NCI-H1417 treated with DMSO at 0.1 percent for 48 hours (cell line): ENCODE results near the gene PPP1R1C.
"Not testable (repeated sequence)": the region's sequence is repeated elsewhere in the genome, so short reads cannot be mapped to it uniquely, and the experiment has no call there.

Experiments
- DNase-seq: peaks from one replicate; lab custom pipeline; 2025; lab: John Stamatoyannopoulos, UW

PPP1R1C gene, protein sequence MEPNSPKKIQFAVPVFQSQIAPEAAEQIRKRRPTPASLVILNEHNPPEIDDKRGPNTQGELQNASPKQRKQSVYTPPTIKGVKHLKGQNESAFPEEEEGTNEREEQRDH

DNA sequence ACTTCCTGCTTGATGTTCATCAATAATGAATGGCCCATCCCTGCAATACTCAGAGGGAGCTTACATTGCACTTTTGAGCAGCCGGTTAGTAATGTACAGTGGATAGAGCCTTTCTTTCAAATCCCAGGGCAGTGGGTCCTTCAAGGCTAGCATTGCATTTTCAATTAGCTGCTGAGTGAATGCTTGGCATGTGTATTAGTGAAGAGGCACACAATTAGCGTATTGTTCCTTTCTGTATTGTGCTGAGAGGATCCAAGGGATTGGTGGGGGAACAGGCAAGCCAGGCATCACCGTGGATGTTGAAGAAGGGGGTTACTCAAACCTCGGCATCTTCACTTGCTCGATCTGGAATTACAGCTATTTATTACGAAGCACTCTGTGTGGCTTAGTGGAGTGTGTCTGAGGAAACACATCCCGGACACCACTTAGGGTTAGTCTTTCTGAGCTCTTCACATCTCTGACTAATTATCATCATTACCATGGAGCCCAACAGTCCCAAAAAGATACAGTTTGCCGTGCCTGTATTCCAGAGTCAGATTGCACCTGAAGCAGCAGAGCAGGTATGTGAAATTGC lies at the start of gene PPP1R1C:
TSS of gene PPP1R1C (plus strand) at position 222 of the 574 bp plus-strand sequence. CDS start at position 480, 258 bp downstream.
- DNase-seq: no peak

DNA sequence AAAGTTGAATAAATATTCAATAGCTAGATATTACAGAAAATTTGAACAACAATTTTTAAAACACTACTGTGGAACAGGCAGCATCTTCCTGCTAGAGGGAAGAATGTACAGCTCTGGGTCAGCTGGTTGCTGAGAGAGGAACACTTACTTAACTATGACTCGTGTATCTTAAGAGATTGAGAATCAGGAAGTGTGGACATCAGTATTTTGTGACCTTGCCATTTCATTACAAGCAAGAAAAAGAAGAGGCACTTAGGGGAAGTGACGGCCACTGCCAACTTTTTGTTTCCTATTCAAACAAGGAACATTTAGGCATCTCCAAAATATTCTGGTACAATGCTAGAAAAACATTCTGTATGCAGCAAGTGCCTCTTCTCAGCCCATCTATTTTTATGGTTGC lies 48.2 kb upstream of the PPP1R1C start:
- no peak for DNase-seq

DNA sequence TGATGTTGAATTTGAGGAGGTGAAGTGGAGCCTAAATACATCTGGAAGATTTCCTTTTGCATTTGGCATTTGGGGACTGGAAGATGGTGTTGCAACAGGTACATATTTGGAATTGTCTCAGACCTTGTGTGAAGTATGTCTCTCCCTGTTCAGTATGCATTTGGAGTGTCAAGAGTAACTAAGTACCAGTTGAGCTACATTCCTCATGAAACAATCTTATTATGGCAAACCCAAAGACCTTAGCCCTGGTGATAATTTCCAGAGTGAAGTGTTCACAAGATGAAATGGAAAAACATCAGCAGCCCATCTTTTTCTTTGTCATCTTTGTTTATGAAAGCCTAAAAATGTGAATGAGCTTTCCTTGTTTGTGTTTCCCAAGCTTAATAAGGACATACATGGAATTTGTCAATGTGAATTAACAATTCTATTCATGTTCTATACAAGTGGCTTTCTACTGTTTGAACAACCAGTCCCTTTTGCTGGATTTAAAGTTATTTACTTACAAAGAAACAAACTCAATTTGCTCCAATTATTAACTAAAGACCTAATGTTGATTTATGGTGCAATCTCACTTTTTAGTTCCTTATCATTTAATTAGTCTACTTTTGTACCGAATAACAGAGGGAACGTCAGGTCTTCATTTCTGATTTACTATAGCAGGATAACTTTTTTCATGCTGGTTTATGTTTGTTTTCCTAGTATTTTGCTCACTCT lies 42.1 kb upstream of the PPP1R1C start:
- no peak for DNase-seq

DNA sequence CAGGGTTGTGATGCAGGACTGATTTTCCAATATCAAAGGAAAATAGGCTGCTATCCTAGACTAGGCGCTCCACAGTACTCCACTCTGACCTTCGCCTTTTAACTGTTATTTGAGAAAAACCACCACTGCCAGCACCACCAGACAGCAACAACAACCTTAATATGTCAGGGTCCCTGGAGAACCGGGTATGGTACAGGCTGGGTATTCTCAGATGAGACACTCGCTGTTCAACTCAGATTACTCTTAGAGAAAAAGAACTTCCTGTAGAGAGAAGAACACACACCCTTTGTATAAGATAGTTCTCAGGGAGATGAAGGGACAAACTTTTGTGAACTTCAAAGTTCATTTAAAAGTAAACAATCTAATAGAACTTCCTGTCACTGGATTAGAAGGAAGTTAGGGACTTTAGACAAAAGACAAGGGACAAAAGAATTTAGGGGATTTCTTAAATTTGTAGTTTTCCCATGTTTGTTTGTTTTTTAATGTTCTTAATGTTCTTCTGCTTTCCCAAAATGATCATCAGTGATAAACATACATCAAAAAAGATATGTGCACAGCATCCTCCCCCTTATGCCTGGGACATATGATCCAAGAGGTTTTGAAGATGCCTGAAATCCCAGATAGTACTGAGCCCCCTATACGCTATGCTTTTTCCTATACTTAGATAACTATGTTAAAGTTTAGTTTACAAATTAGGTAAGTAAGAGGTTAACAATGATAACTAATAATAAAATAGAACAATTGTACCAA lies 41.3 kb upstream of the PPP1R1C start:
- no peak for DNase-seq

DNA sequence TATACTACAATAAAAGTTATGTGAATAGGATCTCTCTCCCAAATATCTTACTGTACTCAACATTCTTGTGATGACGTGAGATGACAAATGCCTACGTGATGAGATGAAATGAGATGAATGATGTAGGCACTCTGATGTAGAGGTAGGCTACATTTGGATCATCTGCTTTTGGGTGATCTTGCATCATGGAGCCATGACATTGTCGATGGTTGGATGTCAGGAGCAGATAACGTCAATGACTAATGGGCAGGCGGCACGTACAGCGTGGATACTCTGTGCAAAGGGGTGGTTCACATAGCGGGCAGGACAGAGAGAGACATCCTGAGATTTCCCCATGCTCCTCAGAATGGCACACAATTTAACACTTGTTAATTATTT lies 40.8 kb upstream of the PPP1R1C start:
- no peak for DNase-seq

DNA sequence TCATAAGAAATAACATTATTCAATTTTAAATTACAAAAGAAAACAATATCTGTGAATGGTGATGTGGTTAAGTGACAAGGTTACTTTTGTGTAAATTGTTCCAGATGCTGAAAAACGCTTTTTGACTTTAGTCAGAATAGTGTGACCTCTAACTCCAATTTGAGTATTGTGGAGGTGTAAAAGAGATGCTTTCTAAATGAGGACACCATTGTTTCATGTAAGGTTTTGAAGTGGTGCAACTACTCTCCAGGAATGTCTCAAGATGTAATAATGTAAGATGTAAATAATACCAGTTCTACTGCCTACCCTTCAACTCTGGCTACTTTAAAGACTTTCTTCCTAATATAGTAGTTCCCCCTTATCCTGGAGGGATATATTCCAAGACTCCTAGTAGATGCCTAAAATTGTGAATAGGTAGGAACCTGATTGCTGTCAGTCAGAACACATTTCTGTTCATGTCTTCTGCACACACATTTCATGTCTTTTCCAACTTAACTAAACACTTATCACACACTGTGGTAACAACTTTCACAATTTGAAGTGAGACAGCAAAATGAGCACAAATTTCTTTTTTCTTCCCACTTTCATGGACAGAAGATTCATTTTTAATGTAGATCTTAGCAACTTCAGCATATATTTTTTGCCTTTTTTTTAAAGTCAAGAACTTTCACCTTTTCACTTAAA lies 39.1 kb upstream of the PPP1R1C start:
- DNase-seq: no peak

DNA sequence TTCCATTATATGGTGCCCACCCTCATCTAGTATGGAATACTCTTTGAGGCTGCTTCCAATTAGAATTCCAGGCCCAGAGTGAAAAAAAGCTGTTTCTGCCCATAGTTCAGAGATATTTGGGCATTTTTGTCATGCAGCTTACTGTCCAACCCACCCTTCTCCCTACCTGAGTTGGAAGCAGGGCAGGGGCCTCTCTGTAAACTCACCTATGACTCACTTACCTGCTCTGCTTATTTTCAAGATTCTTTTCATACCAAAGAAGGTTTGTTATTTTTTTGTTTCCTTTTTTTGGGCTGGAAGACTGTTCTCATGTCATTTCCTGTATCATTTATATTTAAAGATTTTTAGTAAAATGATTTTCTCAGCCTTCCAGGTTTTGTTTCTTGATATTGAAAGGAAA lies 38.4 kb upstream of the PPP1R1C start:
- no peak for DNase-seq

DNA sequence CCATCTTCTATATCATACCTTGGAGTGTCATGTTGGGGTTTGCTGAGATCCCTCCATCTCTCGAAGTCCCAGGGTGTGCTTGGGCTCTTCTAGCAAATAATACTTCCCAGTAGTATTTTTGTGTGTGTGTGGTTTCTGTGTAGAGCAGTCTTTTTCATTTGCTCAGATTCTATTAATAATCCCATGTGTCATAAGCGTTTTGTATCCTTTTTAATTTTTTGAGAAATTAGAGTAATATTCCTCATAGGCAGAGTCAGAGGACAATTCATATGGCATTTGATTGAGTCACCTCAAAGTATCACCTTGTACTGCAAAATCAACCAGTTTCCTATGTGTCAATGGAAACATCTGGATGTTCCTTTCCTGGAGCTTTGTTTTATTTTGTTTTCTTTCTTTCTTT lies 37.4 kb upstream of the PPP1R1C start:
- no peak for DNase-seq

DNA sequence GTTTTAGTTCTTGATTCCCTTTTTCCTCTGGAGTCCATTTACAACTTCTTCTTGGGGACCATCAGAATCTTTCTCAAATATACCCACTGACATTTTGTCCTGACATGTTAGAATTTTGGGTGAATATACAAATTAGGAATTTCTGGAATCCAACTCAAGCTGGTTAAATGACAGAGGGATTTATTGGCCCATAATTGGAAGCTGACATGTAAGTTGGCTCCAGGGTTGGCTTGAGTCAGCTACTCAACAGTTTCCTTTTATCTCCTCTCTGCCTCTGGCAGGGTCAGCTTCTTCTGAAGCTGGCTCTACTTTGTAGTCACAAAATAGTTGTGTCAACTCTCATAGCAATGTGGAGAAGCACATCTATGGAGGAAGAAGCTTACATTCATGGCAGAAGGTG lies 36.6 kb upstream of the PPP1R1C start:
- DNase-seq: no peak

DNA sequence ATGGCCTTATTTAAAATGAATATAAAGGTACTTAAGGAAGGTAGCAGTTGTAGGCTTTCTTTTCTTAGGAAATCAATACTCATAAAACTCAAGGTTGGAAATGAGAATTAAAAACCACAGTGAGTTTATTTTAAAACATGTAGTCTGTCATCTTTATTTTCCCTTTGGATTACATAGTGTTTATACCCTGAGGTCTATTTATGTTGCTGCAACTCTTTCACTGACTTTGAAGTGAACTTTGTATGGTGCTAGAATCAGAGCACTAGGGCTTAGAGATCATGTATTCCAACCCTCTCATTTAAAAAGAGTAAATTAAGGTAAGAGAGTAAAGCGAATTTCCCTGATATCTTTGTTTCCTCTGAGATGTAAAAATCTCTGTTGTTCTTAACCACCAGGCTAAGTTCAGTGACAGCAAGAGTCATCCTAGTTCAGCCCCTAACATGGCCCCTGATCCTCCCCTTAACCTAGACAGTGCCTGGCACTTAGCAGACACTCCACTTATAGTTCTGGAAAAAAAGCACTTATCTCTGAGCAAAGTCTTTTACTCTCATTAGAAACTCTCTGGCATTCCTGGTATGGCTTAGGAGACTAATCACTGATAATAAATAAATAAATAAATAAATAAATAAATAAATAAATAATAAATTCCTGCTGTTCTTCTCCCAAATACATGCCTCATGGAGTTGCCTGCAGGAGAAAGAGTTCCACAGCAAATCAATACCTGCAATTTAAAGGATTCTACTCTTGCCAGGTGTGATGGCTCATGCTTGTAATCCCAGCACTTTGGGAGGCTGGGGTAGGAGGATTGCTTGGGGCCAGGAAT lies 33.0 kb upstream of the PPP1R1C start:
- DNase-seq: no peak

DNA sequence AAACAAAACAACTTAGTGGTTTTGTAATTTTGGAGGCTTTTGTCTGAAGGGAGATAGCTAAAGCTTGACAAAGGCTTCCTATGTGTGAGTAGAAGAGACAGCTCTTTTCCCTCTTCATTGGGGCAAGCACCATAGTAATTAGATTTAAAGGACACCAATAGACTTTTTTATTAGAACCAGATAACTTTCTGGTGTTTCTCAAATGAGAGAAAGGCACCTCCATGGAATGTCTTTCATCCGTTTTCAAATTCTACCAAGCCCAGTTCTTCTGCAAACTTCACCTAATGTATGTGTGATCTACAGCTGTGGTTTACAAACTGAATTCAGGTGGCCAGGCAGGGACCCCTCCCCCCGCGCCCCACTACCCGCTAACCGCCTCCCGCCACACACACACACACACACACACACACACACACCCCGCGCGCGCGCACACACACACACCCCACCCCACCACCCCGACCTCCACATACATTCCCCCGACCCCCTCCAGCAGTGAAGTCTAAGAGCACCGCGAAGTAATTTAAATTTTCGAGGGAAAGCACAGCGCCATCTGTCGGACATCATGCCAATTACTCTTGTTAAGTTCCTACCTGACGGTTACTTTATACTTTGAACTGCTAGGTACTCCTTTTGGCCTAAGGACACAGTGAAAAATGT lies 31.6 kb upstream of the PPP1R1C start:
- no peak for DNase-seq

DNA sequence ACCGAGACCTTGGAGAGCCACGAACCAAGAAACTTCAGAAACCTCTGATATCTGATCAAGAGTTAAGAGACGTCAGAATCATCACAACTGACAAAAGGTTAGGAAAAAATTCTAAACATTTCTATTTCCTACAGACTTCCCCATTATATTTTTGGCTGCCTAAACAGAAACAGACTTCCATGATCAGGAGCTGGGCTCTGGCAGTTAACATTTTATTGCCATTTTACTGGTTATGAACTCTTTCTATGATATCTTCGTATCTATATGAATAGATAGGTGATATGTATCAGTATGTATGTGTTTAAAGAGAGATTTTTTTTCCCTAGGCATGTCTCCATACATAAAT lies 31.1 kb upstream of the PPP1R1C start:
- no peak for DNase-seq

DNA sequence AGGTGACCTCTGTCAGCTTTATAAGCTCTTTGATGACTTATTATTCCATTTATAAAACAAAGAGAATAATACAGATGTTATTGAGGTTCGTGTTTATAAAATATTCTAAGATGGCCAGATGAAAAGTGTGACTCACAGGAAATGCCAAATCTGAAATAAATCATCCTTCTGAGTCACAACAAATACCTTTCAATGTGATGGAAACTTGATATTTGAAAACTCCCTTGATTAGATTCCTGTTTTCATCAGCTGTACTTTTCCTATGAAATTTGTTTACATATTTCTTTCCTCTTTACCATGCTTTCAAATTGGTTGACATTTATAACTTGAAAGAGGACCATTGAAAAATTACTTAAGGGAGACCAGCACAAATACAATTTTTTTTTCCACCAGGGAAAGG lies 30.6 kb upstream of the PPP1R1C start:
- DNase-seq: no peak

DNA sequence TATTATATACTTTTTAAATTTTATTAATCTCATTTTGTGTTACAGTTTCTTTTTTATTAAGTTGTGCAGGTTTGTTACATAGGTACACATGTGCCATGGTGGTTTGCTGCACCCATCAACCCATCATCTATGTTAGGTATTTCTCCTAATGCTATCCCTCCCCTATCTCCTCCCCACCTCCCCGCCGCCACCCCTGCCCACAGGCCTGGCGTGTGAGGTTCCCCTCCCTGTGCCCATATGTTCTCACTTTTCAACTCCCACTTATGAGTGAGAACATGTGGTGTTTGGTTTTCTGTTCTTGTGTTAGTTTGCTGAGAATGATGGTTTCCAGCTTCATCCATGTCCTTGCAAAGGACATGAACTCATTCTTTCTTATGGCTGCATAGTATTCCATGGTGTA lies 29.8 kb upstream of the PPP1R1C start:
- DNase-seq: not testable (repeated sequence)

DNA sequence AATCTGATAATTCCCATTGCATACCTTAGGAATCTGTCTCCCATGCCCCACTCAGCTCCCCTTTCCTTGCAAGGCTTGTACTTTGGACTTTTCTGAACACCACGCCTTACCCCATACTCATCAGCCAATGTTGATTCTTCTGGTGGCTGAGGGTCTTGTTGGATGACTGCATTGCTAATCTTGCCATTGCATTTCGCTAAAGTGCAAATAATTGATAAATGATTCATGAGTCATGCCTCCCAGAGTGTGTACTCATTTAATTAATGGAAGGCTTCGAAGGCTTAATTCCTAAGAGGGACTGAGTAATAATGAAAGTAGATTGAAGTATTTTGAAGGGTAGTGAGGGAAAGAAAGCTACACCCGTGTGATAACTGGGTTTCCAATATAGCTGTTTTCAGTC lies 28.0 kb upstream of the PPP1R1C start:
- DNase-seq: no peak

DNA sequence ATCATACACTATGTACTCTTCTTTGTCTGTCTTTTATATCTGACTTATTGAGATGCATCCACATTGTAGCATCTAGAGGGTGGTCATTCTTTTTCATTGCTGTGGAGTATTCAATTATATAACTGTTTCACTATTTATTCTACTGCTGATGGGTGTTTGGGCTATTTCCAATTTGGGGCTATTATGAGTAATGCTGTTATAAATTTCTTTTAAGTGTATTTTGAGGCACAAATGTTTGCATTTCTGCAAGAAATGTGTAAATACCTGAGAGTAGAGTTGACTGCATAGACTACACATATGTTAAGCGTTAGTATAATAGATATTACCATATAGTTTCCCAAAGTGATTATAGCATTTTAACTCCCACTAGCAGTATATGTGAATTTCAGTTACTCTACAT lies 26.9 kb upstream of the PPP1R1C start:
- no peak for DNase-seq

DNA sequence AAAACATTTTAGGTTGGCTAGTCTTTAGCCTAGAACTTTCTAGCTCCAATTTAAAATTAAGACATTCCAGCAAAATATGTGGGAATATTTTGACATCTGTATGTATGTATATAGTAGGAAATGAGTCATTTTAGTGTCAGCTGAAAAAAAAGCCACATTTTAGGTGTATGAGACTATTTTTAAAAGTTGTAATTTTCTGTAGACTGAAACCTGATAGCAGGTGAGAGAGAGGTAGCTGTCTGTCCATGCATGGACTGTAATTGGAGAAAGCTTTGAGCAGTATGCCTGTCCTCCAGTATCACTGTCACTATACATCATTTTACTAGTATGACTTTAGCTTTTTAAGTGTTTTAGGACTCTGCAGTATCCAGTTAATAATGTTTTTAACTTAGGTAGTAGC lies 26.1 kb upstream of the PPP1R1C start:
- no peak for DNase-seq

DNA sequence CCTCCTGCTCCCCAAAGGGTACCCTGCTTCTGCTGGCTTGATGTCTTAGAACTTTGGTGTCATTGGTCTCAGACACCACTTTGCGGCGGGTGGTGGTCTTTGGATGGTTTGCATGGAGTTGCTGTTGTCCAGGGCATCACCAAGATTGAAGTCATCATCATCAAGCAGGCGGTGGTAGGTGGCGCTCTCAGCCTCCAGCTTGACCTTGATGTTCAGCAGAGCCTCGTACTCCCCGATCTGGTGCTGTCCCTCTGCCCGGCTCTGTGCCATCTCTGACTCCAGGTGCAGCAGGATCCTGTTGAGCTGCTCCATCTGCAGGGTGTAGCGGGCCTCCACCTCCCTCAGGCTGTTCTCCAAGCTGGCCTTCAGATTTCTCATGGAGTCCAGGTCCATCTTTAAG lies 24.5 kb upstream of the PPP1R1C start:
- not testable (repeated sequence) for DNase-seq

DNA sequence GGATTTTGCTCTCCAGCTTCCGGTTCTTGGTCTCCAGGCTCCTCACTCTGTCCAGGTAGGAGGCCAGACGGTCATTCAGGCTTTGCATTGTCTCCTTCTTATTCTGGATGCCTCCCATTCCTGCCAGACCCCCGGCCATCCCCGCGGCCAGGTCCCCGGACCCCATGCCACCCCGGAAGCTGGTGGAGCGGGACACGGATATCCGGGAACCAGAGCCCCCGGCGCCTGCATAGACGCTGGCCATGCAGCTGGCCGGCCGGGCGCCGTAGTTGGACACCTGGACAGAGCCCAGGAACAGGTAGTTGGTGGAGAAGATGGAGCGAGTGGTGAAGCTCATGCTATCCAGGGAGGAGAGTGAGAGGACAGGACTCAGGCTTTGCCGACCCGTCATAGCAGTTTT lies 23.5 kb upstream of the PPP1R1C start:
- no peak for DNase-seq

DNA sequence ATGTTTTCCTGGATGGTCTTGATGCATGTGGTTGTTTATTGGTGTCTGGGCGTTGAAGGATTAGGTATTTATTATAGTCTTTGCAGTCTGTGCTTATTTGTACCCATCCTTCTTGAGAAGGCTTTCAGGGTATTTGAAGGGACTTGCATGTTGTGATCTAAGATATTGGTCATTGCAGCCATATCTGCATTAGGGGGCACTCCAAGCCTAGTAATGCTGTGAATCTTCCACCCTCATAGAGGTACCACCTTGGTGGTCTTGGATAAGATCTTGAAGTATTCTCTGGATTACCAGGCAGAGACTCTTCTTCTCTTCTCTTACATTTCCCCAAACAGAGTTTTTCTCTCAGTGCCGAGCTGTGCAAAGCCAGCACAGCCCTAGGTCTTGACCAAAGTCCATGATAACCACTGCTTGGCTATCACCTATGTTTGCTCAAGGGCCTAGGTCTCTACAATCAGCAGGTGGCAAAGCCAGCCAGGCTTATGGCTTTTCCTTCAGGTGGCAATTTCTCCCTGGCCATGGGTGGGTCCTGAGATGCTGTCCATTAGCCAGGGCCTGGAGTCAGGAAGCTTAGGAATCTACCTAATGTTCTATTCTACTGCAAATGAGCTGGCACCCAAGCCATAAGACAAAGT lies 15.4 kb upstream of the PPP1R1C start:
- DNase-seq: no peak

DNA sequence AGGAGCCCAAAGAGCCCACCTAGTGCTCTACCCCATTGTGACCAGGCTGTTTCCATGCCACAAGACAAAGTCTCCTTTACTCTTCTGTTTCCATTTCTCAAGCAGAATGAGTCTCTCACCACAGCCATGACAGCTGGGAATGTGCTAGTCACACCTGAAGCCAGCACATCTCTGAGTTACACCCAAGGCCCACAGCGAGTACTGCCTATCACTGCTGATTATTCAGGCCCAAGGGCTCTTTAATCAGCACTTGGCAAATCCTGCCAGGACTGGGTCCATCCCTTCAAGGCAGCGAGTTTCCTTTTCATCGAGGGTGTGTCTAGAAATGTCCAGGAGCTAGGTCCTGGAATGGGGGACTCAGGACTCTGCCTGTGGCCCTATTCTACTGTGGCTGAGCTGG lies 14.6 kb upstream of the PPP1R1C start:
- DNase-seq: no peak
